NCI-H128 (cell line): ENCODE measurements around the gene PTPRZ1.

ENCODE experiments used
- DNase-seq: peaks from one replicate; lab custom pipeline; 2025; ENCODE audit not compliant: unreplicated experiment; lab: John Stamatoyannopoulos, UW

The PTPRZ1 gene

GRCh38 chr7:121890833-121891232 is 17.9 kb downstream of the PTPRZ1 start:
- no peak for DNase-seq

- DNase-seq = no peak
These were observed 18.8 kb downstream of the PTPRZ1 start for GRCh38 chr7:121891731-121892130.

- no peak for DNase-seq
These were observed 28.1 kb downstream of the PTPRZ1 start for GRCh38 chr7:121901026-121901425.

DNA sequence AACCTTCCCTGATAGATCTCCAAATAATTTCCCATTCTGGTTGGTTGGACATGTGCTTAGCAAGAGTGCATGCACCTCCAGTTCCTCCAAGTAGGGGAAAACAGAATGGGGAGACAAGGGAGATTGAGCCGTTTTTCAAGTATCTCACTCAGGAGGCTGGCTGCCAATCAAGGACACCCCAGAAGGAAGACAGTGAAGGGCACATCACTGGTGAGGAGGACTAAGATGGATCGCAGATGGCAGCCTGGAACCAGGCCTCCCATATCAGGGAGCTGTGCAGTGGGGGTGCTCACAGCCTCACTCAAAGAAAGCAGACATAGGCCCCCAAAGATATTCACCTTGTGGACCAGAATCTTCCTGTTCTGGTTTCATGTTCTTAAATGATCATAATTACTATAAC is 31.2 kb downstream of the PTPRZ1 start:
- DNase-seq = no peak

DNA sequence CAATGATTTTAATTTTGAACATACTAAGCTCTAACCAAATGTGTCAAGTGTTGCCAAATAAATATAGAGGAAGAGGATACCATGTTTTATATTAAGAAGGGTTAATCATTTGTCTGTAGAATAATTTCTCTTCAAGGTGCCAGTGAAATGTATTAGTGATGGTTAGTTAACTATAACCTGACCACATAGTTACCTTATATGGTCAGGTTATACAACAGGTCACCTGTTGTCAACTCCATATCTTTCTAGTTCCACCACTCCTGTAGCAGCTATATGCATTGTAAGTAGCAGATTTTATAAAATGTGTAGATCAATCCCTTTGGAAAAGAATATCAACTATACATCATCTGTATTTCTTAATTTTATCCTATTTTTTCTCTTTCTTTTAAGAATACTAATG is 35.1 kb downstream of the PTPRZ1 start:
- no peak for DNase-seq

- no peak for DNase-seq
These were observed 36.9 kb downstream of the PTPRZ1 start for GRCh38 chr7:121909716-121910345.

- DNase-seq = no peak
These were observed 41.1 kb downstream of the PTPRZ1 start for GRCh38 chr7:121913947-121914675.

DNA sequence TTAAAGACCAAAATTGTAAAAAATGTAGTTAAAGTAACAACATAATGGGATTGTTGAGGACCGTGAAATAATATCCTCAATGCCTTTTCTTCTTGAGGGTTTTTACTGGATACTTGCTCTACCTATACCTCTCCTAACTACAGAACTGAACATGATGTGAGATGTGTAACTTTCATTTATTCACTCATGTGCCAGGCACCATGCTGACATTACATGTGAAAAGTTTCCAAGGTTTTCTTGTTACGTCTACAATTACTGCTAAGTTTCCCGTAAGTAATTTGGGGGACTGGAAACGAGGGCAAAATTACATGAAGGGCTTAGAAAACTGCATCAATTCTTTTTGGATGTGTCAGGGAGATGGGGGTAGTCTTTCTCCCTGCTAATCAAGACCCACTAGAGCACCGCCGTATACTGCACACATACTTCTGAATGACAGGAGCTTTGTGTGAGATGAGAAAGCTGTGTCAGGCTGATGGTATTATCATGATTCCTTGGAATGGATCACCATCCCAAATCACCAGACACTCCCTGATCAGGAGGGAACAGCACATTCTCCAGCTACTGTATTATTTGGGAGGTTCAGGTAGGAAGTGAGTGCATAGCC is 41.8 kb downstream of the PTPRZ1 start:
- DNase-seq = no peak

DNA sequence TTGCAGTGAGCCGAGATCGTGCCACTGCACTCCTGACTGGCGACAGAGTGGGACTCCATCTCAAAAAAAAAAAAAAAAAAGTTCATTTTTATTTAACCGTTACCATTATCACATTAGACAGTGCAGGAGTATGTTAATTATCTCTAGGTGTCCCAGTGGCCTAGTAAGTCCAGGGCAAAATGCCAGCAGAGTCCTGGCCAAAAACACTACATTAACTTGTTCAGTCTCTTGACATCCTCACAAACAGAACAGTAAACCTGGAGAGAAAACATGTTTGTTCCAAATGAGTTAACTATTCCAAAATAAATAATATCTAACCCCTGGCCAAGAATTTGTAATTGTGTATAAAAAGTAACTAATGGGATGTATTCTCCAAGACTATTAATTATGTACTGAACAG is 43.2 kb downstream of the PTPRZ1 start:
- DNase-seq = no peak

GRCh38 chr7:121919986-121920385 is 47.0 kb downstream of the PTPRZ1 start:
- DNase-seq = no peak

DNA sequence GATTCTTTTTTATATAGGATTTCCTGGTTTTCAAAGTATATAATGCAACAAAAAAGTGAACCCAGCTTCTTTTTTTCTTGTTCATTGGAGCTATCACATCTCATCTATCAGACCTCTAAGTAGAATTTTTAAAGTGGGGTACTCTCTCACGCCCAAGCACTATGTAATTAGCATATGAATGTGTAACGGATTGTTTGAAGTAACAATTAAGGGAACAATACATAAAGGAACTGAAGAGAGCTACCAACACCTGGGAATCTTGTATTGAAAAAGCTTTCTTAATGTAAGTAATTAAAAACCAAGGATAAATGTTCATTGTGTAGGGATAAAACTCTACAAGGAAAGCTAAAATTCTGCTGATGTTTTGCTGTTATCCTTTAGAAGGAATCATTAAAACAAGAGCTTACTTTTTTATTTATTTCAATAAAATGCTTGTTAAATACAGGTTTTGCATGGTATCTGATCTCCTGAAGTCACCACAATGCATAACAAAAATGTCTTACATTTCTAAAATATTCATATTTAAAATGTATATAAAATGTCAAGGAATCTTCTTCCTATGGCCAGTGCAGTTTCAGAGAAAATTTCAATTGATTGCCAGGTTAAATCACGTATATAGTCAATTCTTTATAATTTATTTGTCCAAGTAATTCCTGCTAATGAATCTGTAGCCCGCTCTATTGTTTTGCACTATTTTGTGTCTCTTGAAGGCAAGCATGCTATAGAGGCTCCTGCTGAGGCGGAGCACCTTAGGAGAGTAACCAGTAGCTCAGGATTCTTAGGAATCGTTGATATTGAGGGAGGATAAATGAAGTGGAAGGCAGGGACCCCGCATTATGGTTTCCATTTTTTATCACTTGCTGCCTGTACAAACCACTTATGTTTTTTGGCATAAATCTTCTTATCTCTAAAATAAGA is 51.6 kb downstream of the PTPRZ1 start:
- DNase-seq = no peak

DNA sequence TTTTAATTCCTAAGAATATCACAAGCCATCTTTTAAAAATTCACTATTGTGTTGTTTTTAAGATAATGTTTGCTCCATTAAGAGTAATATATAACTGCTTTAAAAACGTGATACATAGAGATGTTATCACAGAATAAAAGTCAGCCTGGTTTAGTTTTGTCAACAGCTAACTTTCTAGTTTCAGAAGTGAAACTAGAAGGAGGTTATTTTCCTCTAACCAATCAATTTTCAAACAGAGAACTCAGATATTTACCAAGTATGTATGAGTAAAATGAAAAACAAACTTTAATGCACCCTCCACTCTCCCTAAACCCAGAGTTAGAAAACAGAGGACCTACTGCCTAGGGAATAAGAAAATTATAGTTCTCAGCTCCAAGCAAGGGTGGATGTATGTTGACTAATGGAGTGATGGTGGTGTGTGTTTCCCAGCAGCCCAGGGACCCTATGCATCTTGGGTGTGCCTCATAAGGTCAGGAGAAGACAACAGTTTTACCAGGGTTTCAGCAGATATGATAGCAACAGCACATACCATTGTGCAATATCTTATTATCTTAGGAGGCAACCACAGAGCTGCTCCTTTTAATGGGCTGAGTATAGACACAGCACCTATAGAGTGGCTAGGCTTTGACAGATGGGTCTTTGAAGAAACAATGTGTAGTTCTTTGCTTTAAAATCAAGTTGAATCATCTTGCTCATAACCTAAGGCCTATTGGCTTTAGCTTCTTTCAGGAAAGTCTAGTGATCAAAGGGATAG is 58.4 kb downstream of the PTPRZ1 start:
- no peak for DNase-seq

DNA sequence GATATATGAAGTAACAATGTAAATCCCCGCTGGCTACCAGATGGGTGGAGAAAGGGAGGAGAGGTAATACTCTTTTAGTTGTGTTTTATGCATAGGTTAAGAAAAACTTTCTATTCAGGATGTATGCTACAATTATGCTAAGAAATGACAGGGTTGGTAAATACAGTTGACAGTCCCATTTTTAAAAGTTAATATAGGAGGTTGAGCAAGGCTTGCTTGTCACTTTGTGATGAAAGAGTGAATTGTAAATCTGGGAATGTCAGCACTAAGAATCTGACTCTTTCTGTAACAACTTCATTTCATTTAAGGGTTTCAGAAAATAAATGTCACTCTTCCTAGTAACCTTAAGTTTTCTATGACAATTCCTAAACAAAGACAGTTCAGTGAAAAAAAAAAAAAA is 59.8 kb downstream of the PTPRZ1 start:
- no peak for DNase-seq

DNA sequence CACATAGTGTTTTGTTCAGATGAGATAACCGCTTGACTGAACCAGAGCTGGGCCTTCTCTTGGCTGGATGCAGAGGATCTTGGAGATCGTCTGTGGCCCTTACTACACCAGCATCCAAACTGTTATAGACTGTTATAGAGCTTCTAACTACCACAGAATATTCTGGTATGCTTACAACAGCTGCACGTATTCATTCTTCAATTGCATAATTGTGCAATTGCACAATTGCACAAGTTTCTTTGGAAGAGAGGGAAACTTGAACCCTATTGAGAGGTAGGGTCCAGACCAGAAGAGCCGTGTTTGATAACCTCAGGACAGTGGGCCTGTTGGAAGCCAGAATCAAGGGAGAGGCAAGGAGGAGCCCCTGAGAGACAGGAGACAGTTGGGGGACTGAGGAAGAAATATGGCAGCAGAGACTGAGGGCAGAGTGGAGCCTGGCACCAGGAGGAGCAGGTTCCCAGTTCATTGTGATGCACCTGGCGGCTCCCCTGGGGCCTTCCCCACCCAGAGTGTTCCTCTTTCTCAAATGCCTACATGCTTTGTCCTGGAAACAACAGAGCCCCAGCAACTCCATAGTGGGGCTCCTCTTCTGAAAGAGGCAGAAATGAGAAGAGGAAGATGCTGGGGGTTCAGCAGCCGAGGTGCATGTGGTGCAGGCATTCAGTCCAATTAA is 64.1 kb downstream of the PTPRZ1 start:
- DNase-seq = no peak

GRCh38 chr7:121938429-121938996 is 65.6 kb downstream of the PTPRZ1 start:
- DNase-seq = no peak

DNA sequence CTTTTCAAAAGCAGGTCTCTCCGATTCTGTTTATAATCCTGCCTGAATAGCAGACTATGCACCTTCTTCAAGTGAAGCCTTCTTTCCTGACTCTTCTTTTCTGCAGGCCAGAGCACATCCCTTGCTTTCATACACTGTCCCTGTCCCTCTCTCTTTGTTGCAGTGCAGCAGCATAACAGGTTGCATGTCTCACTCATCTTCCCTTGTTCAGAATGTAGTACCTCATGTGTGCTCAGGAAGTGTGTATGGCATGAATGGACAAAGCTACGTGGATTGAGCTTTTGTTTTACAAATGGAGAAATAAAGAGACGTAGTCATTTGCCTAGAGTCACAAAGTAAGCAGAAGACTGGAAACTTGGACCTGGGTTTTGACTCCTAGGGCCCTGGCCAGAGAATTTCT is 68.0 kb downstream of the PTPRZ1 start:
- DNase-seq = no peak

DNA sequence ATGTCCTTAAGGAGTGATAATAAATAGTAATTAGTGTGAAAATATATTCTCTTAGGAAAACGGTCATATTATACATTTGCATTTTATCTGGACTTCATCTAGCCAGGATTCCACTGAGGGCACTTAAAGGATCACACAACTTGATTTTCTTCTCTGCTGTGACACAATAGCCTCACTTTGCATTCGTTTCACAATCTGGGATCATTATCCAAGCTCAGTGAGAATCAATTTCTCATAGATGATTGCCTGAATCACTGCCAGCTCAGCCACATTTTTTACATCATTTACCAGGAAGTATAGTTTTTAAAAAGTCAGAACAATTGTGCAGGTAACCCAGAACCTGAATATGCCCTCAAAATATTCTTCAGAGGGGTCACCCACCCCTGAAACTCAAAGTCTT is 68.9 kb downstream of the PTPRZ1 start:
- no peak for DNase-seq

DNA sequence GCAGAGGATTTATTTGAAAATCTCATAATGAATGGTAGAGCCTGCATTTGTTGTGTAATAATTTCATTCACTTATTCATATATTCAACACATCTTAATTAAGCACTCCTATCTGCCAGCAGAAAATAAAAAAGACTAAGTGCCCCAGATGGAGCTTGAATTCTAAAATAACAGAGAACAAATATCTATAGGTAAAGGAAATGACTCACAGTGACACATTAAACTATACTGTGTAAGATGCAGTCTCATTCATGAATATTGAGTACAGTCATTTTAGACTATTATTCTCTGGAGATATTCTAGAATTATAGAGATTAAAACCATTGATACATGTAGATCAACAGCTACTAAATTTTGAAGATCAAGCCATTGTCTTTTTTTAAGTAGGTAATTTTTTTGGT is 72.1 kb downstream of the PTPRZ1 start:
- DNase-seq = no peak

DNA sequence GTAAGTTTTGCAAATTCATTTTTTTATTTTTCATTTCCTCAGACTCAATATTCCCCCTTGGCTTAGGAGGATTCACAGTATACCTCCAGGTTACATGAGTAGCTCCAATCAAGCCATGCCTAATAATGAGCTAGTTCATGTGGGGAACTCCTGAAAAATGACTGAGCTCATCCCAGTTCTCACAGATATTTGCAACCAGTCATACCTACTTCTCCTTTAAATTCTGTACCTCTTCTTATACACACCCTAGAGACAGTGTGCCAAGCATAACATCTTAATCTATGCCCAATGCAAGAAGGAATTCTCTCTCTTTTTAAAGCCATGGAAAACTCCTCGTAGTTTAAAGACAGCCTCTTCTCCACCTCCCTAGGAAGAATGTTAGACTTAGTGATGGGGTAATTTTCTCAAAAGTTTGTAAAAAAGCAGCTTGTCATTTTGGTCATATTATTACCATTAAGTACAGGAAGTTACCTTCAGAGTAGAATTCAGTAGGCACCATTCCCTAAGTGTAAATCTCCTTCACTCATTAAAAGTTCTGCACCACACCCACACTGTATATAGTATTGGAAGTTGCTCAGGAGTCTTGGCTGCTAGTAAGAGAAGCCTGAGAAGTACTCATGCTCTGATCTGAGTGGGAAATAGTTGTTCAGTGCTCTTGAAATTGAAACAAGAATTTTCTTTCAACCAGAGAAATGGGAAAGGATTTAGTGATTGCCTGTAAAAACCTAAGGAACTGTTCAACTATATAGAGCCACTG is 72.7 kb downstream of the PTPRZ1 start:
- no peak for DNase-seq
